CD4-positive, alpha-beta memory T cell (primary cell): ENCODE results near the gene ZNF92. TPM values are rescaled to one million over a fixed set of nuclear protein-coding genes. Genes with fewer than 3 reads are reported as not detected.
"Not testable (repeated sequence)": the region's sequence is repeated elsewhere in the genome, so short reads cannot be mapped to it uniquely, and the experiment has no call there.

Source experiments
- CTCF ChIA-PET: fragments of 350-600 bp; sonication (Branson Sonifier 250); formaldehyde crosslinking; loops from one replicate; lab custom pipeline; 2021; ENCODE audit warnings: inconsistent platforms; ENCODE audit not compliant: partially characterized antibody; lab: Charles Lee
- POLR2A ChIA-PET: fragments of 350-600 bp; sonication (Branson Sonifier 250); formaldehyde crosslinking; loops from one replicate; lab custom pipeline; 2021; ENCODE audit not compliant: partially characterized antibody; lab: Charles Lee
- DNase-seq, 5 donors: peaks; one replicate each; pipeline versions ENCODE4 v3.0.0 to v3.0.0-alpha.2; 2020 to 2022; ENCODE audit warnings: mixed read lengths in 1 of 5
- H3K27ac ChIP-seq: one replicate; pipeline ENCODE4 v1.7.0; 2013; ENCODE audit warnings: low read depth, low read length
- H3K27me3 ChIP-seq: 2 replicates; pipeline ENCODE4 v1.7.0; 2013; ENCODE audit warnings: mild to moderate bottlenecking, low read length, moderate library complexity; ENCODE audit not compliant: insufficient read depth
- H3K36me3 ChIP-seq: 2 replicates; pipeline ENCODE4 v1.7.0; 2013; ENCODE audit warnings: mild to moderate bottlenecking, low read length, moderate library complexity; ENCODE audit not compliant: insufficient read depth
- H3K4me1 ChIP-seq: 2 replicates; pipeline ENCODE4 v1.7.0; 2013; ENCODE audit warnings: mild to moderate bottlenecking, low read length, moderate library complexity; ENCODE audit not compliant: insufficient read depth
- H3K4me3 ChIP-seq, 2 donors: one replicate each; pipeline ENCODE4 v1.7.0; 2013; ENCODE audit warnings: low read length in 2 of 2, mild to moderate bottlenecking in 1 of 2
- H3K9me3 ChIP-seq, 2 donors: one replicate each; pipeline ENCODE4 v1.7.0; 2013; ENCODE audit warnings: low read length in 2 of 2, control low read depth in 1 of 2; ENCODE audit not compliant: control insufficient read depth in 1 of 2
- H3K27ac Mint-ChIP-seq, 7 donors: one replicate each; pipeline ENCODE4 v1.8.0; 2020 to 2021; ENCODE audit warnings: mixed read lengths in 7 of 7, mild to moderate bottlenecking in 6 of 7, inconsistent platforms in 3 of 7, moderate library complexity in 3 of 7
- H3K27me3 Mint-ChIP-seq, 2 donors: one replicate each; pipeline ENCODE4 v1.8.0; 2020 to 2021; ENCODE audit warnings: mixed read lengths in 2 of 2
- H3K36me3 Mint-ChIP-seq, 2 donors: one replicate each; pipeline ENCODE4 v1.8.0; 2020 to 2021; ENCODE audit warnings: mixed read lengths in 2 of 2, inconsistent platforms in 1 of 2, mild to moderate bottlenecking in 1 of 2
- H3K4me1 Mint-ChIP-seq, 4 donors: one replicate each; pipeline ENCODE4 v1.8.0; 2020 to 2021; ENCODE audit warnings: mixed read lengths in 4 of 4, mild to moderate bottlenecking in 1 of 4
- H3K4me3 Mint-ChIP-seq, 8 donors: one replicate each; pipeline ENCODE4 v1.8.0; 2020 to 2021; ENCODE audit warnings: mixed read lengths in 8 of 8, mild to moderate bottlenecking in 7 of 8, moderate library complexity in 6 of 8, inconsistent platforms in 3 of 8
- H3K9me3 Mint-ChIP-seq, 8 donors: one replicate each; pipeline ENCODE4 v1.8.0; 2020 to 2021; ENCODE audit warnings: mixed read lengths in 8 of 8, mild to moderate bottlenecking in 5 of 8, inconsistent platforms in 3 of 8, moderate library complexity in 1 of 8
- intact Hi-C: fragments of 100-400 bp; cut with micrococcal nuclease; formaldehyde crosslinking; loops from one replicate; pipeline ENCODE4 v1.15.1; 2023
- polyA plus RNA-seq, 2 donors: library from polyadenylated mRNA; unstranded; fragments of 300-500 nt; fragmentation: Illumina TruSeq; gene quantifications; one replicate each; pipeline ENCODE4 v1.2.3, GENCODE V29; 2021
- total RNA-seq, 2 experiments: library from RNA; stranded (reverse); gene quantifications; one replicate each; pipeline ENCODE4 v1.2.3, GENCODE V29; 2021

ZNF92 gene
- total and polyA plus RNA-seq, 4 experiments from 2014 or later, result 10.4 to 35.3 (median 24.1) TPM

- ChIA-PET POLR2A (no interaction called here), CTCF (no interaction called here)
- H3K4me1 ChIP-seq, result no peaks in the 10 kb centered on the region
- Mint-ChIP-seq H3K4me1 (no peaks in the 10 kb centered on the region), H3K27me3 (peaks cover 0 to 1% of the 10 kb centered on the region in 2 donors), H3K4me3 (no peak overlapping the region), H3K27ac (no peak overlapping the region), H3K36me3 (peaks cover 4% of the 10 kb centered on the region in 2 donors), H3K9me3 (peaks cover 0 to 50% (median 26%) of the 10 kb centered on the region in 8 donors)
- no peaks in the 10 kb centered on the region for H3K9me3 ChIP-seq
- no peak overlapping the region for H3K4me3 ChIP-seq
- H3K27ac ChIP-seq, result no peak overlapping the region
- DNase-seq, result no peak
- intact Hi-C loops, result no loop called here
- no peaks in the 10 kb centered on the region for H3K36me3 ChIP-seq
- H3K27me3 ChIP-seq, result no peaks in the 10 kb centered on the region
These were observed 37.6 kb downstream of the ZNF92 start for GRCh38 chr7:65411249-65411648.

GRCh38 chr7:65422670-65423069 is 49.0 kb downstream of the ZNF92 start:
- DNase-seq, result no peak
- no peaks in the 10 kb centered on the region for H3K9me3 ChIP-seq
- intact Hi-C loops, result no loop called here
- ChIA-PET CTCF (interaction anchor here (1.8 kb wide), 1 partner anchor 19 kb away, joined by 4 read pairs; no protein-coding TSS in a partner anchor), POLR2A (no interaction called here)
- H3K4me3 ChIP-seq, result no peak overlapping the region
- no peaks in the 10 kb centered on the region for H3K27me3 Mint-ChIP-seq
- H3K4me3 Mint-ChIP-seq, result no peak overlapping the region
- no peak overlapping the region for H3K27ac Mint-ChIP-seq
- H3K9me3 Mint-ChIP-seq, result peaks cover 0 to 70% (median 46%) of the 10 kb centered on the region in 8 donors
- H3K4me1 Mint-ChIP-seq, result peaks cover 0 to 6% (median 0%) of the 10 kb centered on the region in 4 donors
- no peaks in the 10 kb centered on the region for H3K36me3 ChIP-seq
- no peaks in the 10 kb centered on the region for H3K4me1 ChIP-seq
- no peak overlapping the region for H3K27ac ChIP-seq
- no peaks in the 10 kb centered on the region for H3K27me3 ChIP-seq
- H3K36me3 Mint-ChIP-seq, result peaks cover 4 to 5% of the 10 kb centered on the region in 2 donors

GRCh38 chr7:65423286-65423685 is 49.6 kb downstream of the ZNF92 start:
- DNase-seq, H3K4me3 ChIP-seq, H3K4me1 ChIP-seq, H3K4me1 Mint-ChIP-seq, H3K36me3 ChIP-seq, H3K9me3 ChIP-seq, H3K27ac ChIP-seq, POLR2A ChIA-PET, CTCF ChIA-PET, H3K27me3 Mint-ChIP-seq, H3K4me3 Mint-ChIP-seq, intact Hi-C loops, H3K27me3 ChIP-seq, H3K36me3 Mint-ChIP-seq, H3K27ac Mint-ChIP-seq: not testable (repeated sequence)
- H3K9me3 Mint-ChIP-seq, result peaks cover 0 to 70% (median 46%) of the 10 kb centered on the region in 8 donors

- Mint-ChIP-seq H3K27me3 (peaks cover 0 to 3% of the 10 kb centered on the region in 2 donors), H3K4me1 (peaks cover 0 to 4% (median 2%) of the 10 kb centered on the region in 4 donors), H3K36me3 (peaks cover 0 to 2% of the 10 kb centered on the region in 2 donors), H3K27ac (no peak overlapping the region), H3K9me3 (peaks cover 4 to 48% (median 17%) of the 10 kb centered on the region in 8 donors), H3K4me3 (no peak overlapping the region)
- Histone ChIP-seq H3K4me1 (no peaks in the 10 kb centered on the region), H3K4me3 (no peak overlapping the region), H3K9me3 (no peaks in the 10 kb centered on the region), H3K27ac (no peak overlapping the region), H3K27me3 (no peaks in the 10 kb centered on the region), H3K36me3 (no peaks in the 10 kb centered on the region)
- no peak for DNase-seq
- POLR2A ChIA-PET, result no interaction called here
- intact Hi-C loops, result no loop called here
- CTCF ChIA-PET, result no interaction called here
These were observed 56.1 kb downstream of the ZNF92 start for GRCh38 chr7:65429642-65430343.

GRCh38 chr7:65430344-65431186 is 56.9 kb downstream of the ZNF92 start:
- Mint-ChIP-seq H3K27me3 (peaks cover 0 to 3% of the 10 kb centered on the region in 2 donors), H3K36me3 (no peaks in the 10 kb centered on the region), H3K27ac (peak overlapping the region in 1 of 7 donors; percentile 69), H3K4me1 (peaks cover 0 to 4% (median 2%) of the 10 kb centered on the region in 4 donors), H3K9me3 (peaks cover 4 to 40% (median 14%) of the 10 kb centered on the region in 8 donors), H3K4me3 (no peak overlapping the region)
- CTCF ChIA-PET, result no interaction called here
- H3K9me3 ChIP-seq, result no peaks in the 10 kb centered on the region
- DNase-seq, result no peak
- no peak overlapping the region for H3K27ac ChIP-seq
- H3K36me3 ChIP-seq, result no peaks in the 10 kb centered on the region
- no peaks in the 10 kb centered on the region for H3K4me1 ChIP-seq
- H3K27me3 ChIP-seq, result no peaks in the 10 kb centered on the region
- intact Hi-C loops, result no loop called here
- H3K4me3 ChIP-seq, result no peak overlapping the region
- POLR2A ChIA-PET, result no interaction called here

- intact Hi-C loops, result no loop called here
- H3K27me3 Mint-ChIP-seq, result peaks cover 0 to 7% of the 10 kb centered on the region in 2 donors
- ChIA-PET POLR2A (no interaction called here), CTCF (no interaction called here)
- Histone ChIP-seq H3K36me3 (no peaks in the 10 kb centered on the region), H3K4me1 (no peaks in the 10 kb centered on the region), H3K27ac (no peak overlapping the region), H3K4me3 (no peak overlapping the region), H3K9me3 (no peaks in the 10 kb centered on the region), H3K27me3 (no peaks in the 10 kb centered on the region)
- peaks cover 0 to 12% (median under 1%) of the 10 kb centered on the region in 8 donors for H3K9me3 Mint-ChIP-seq
- peak overlapping the region in 1 of 7 donors; percentile 38 for H3K27ac Mint-ChIP-seq
- H3K4me1 Mint-ChIP-seq, result peaks cover 0 to 4% (median under 1%) of the 10 kb centered on the region in 4 donors
- no peak for DNase-seq
- no peaks in the 10 kb centered on the region for H3K36me3 Mint-ChIP-seq
- no peak overlapping the region for H3K4me3 Mint-ChIP-seq
These were observed 60.7 kb downstream of the ZNF92 start for GRCh38 chr7:65434307-65434706.

- no peak overlapping the region for H3K4me3 ChIP-seq
- no peaks in the 10 kb centered on the region for H3K36me3 ChIP-seq
- POLR2A ChIA-PET, result no interaction called here
- intact Hi-C loops, result no loop called here
- H3K27ac ChIP-seq, result no peak overlapping the region
- CTCF ChIA-PET, result no interaction called here
- H3K4me1 ChIP-seq, result no peaks in the 10 kb centered on the region
- H3K27ac Mint-ChIP-seq, result no peak overlapping the region
- peaks cover 0 to 4% (median 0%) of the 10 kb centered on the region in 4 donors for H3K4me1 Mint-ChIP-seq
- H3K27me3 ChIP-seq, result no peaks in the 10 kb centered on the region
- H3K27me3 Mint-ChIP-seq, result peaks cover 0 to 7% of the 10 kb centered on the region in 2 donors
- no peaks in the 10 kb centered on the region for H3K36me3 Mint-ChIP-seq
- no peak for DNase-seq
- peaks cover 0 to 7% (median 0%) of the 10 kb centered on the region in 8 donors for H3K9me3 Mint-ChIP-seq
- no peak overlapping the region for H3K4me3 Mint-ChIP-seq
- no peaks in the 10 kb centered on the region for H3K9me3 ChIP-seq
These were observed 62.5 kb downstream of the ZNF92 start for GRCh38 chr7:65436163-65436562.
